Naive B cell (primary cell): Measurements from ENCODE around the gene BTLA. TPM values are rescaled to one million over a fixed set of nuclear protein-coding genes. Genes with fewer than 3 reads are reported as not detected.
"Not testable (repeated sequence)": the region's sequence is repeated elsewhere in the genome, so short reads cannot be mapped to it uniquely, and the experiment has no call there.

Experiments used
- ATAC-seq, 2 donors: fragments of 150-1000 bp; cut with Tn5 transposase; 2 replicates each; pipeline ENCODE4 v1.10.0; 2021; ENCODE audit warnings: low read depth in 2 of 2, mild to moderate bottlenecking in 2 of 2, moderate library complexity in 2 of 2
- DNase-seq: peaks from one replicate; pipeline ENCODE4 v3.0.0; 2022
- H3K27ac Mint-ChIP-seq, 6 donors: one replicate each; pipeline ENCODE4 v1.8.0; 2020 to 2022; ENCODE audit warnings: mild to moderate bottlenecking in 6 of 6, mixed read lengths in 6 of 6, moderate library complexity in 5 of 6, inconsistent platforms in 2 of 6
- H3K27me3 Mint-ChIP-seq, 3 donors: one replicate each; pipeline ENCODE4 v1.8.0; 2021 to 2022; ENCODE audit warnings: mixed read lengths in 3 of 3, mild to moderate bottlenecking in 1 of 3
- H3K36me3 Mint-ChIP-seq, 2 donors: one replicate each; pipeline ENCODE4 v1.8.0; 2020 to 2022; ENCODE audit warnings: mixed read lengths in 2 of 2, inconsistent platforms in 1 of 2, mild to moderate bottlenecking in 1 of 2
- H3K4me1 Mint-ChIP-seq, 3 donors: one replicate each; pipeline ENCODE4 v1.8.0; 2020 to 2022; ENCODE audit warnings: mixed read lengths in 3 of 3, inconsistent platforms in 1 of 3, mild to moderate bottlenecking in 1 of 3, moderate library complexity in 1 of 3
- H3K4me3 Mint-ChIP-seq, 8 donors: one replicate each; pipeline ENCODE4 v1.8.0; 2020 to 2022; ENCODE audit warnings: mild to moderate bottlenecking in 8 of 8, mixed read lengths in 8 of 8, moderate library complexity in 8 of 8, inconsistent platforms in 2 of 8
- H3K9me3 Mint-ChIP-seq, 7 donors: one replicate each; pipeline ENCODE4 v1.8.0; 2020 to 2022; ENCODE audit warnings: mixed read lengths in 7 of 7, mild to moderate bottlenecking in 5 of 7, inconsistent platforms in 2 of 7, moderate library complexity in 1 of 7
- polyA plus RNA-seq, 6 donors: library from polyadenylated mRNA; unstranded; fragments of 300-500 nt; fragmentation: Illumina TruSeq; gene quantifications; one replicate each; pipeline ENCODE4 v1.2.3, GENCODE V29; 2021; ENCODE audit warnings: low read depth in 6 of 6

The BTLA gene, protein sequence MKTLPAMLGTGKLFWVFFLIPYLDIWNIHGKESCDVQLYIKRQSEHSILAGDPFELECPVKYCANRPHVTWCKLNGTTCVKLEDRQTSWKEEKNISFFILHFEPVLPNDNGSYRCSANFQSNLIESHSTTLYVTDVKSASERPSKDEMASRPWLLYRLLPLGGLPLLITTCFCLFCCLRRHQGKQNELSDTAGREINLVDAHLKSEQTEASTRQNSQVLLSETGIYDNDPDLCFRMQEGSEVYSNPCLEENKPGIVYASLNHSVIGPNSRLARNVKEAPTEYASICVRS
- 100 to 1,000 TPM; 109 to 194 (median 148) TPM for polyA plus RNA-seq

GRCh38 chr3:112498914-112499711, at the start of gene BTLA:
TSS of gene BTLA (minus strand) at chr3:112499472. CDS start at chr3:112499358, 114 bp downstream.
- peak; percentile 71 for DNase-seq
- peaks cover 51 to 65% (median 64%) of the 10 kb centered on the region in 3 donors for H3K4me1 Mint-ChIP-seq
- H3K27ac Mint-ChIP-seq: peak within 1 kb of the TSS; percentile 92 to 99 (median 96)
- ATAC-seq: peak; percentile 76
- peaks cover 0 to 5% (median 0%) of the 10 kb centered on the region in 7 donors for H3K9me3 Mint-ChIP-seq
- H3K4me3 Mint-ChIP-seq: peak within 1 kb of the TSS; percentile 84 to 99 (median 93)
- H3K36me3 Mint-ChIP-seq: peaks cover 33 to 40% of the 10 kb centered on the region in 2 donors
- H3K27me3 Mint-ChIP-seq: no peaks in the 10 kb centered on the region

DNA sequence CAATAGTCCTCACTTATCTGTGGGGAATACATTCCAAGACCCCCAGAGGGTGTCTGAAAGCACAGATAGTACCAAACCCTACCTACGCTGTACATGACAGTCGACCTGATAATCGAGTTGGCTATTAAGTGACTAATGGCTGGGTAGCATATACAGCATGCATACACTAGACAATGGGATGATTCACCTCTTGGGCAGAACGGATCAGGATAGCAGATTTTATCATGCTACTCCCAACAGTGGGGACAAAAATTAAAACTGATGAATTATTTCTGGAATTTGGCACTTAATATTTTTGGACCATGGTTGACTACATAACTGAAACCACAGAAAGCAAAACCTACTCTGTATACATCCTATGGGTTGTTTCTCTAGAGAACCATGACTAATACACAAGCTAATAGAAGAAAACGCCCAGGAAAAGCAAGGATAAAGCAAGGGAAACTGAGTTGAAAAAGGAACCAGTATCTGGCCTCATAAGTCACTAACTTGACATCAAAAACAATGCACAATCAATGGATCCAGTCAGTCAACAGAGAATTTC, 47.0 kb upstream of the BTLA start:
- no peaks in the 10 kb centered on the region for H3K27me3 Mint-ChIP-seq
- no peak for DNase-seq
- no peak overlapping the region for H3K4me3 Mint-ChIP-seq

DNA sequence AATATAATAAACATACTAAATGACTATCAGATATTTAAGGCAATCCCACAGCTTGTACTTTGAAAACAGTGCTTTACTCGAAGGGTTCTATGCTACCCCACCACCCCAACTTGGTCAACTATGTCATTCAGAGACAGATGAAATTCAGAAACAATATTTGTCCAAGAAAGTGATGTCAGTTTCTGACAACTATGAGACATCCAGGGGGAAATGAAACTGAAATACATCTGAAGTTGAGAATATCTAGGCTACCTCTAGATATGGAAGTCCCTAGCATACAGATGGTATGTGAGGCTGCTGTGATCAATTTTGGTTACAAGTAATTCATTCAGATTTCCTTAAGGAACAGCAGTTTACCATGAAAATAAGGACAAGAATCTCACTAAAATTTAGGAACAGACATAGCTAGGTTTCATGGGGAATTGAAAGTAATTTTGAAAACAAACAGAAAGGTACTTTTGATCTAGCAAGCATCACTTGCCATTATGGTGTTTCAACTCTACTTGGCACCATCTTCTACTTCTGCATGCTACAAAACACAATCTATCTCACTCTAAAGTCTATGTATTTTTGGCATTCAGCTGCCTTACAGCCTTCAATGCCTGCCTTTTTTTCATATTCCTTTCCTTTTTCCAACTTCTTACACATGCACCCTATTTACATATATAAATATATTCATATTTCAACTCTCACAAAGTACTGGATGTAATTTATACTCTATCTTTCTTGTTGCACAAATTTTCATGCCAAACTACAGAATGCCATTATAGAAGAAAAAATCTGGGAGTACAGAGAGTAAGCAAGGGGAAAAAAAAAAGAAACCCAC, 40.8 kb upstream of the BTLA start:
- H3K9me3 Mint-ChIP-seq: no peaks in the 10 kb centered on the region
- DNase-seq (peak; percentile 44), ATAC-seq (peak; percentile 92 to 96)
- peak overlapping the region; percentile 18 to 92 (median 80) for H3K27ac Mint-ChIP-seq
- peaks cover 17% of the 10 kb centered on the region in 2 donors for H3K36me3 Mint-ChIP-seq
- H3K4me1 Mint-ChIP-seq: peaks cover 22 to 26% (median 24%) of the 10 kb centered on the region in 3 donors
- H3K27me3 Mint-ChIP-seq: no peaks in the 10 kb centered on the region
- peak overlapping the region in 3 of 8 donors; percentile 25 to 75 (median 57) for H3K4me3 Mint-ChIP-seq

More for the DNA sequence above, 47.0 kb upstream of the BTLA start:
- Mint-ChIP-seq H3K9me3 (no peaks in the 10 kb centered on the region), H3K36me3 (peaks cover 10 to 29% of the 10 kb centered on the region in 2 donors), H3K27ac (peak overlapping the region in 3 of 6 donors; percentile 16 to 53 (median 40)), H3K4me1 (peaks cover 4 to 10% (median 9%) of the 10 kb centered on the region in 3 donors)
- no peak for ATAC-seq

DNA sequence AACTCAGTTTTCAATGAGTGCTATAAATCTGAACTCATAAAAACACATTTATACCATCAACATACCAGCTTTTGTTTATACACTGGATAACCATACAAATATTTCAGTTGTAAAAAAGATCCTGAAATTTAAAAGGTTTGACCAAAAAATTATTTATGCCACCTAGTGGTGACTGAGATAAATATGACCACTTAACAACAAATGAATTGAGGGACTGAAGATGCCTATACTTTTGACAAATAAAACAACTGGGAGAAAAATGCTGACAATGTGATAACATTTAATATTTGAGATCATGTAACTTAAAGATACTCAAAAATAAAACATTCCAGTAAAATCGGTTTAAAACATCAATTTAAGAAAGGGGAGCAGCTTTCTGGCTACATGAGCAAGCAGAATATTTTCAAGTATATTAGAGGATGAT, 32.1 kb upstream of the BTLA start:
- Mint-ChIP-seq H3K9me3 (no peaks in the 10 kb centered on the region), H3K27ac (peak overlapping the region in 4 of 6 donors; percentile 15 to 59 (median 38)), H3K27me3 (no peaks in the 10 kb centered on the region), H3K4me1 (peaks cover 0 to 5% (median 2%) of the 10 kb centered on the region in 3 donors), H3K4me3 (no peak overlapping the region), H3K36me3 (peaks cover 20 to 22% of the 10 kb centered on the region in 2 donors)
- ATAC-seq: no peak
- DNase-seq: peak; percentile 20

GRCh38 chr3:112530573-112530972, 31.3 kb upstream of the BTLA start:
- H3K27me3 Mint-ChIP-seq: no peaks in the 10 kb centered on the region
- peaks cover 15 to 20% of the 10 kb centered on the region in 2 donors for H3K36me3 Mint-ChIP-seq
- no peak overlapping the region for H3K4me3 Mint-ChIP-seq
- peaks cover 0 to 5% (median 2%) of the 10 kb centered on the region in 3 donors for H3K4me1 Mint-ChIP-seq
- no peak overlapping the region for H3K27ac Mint-ChIP-seq
- no peak for ATAC-seq
- no peaks in the 10 kb centered on the region for H3K9me3 Mint-ChIP-seq
- DNase-seq: no peak

DNA sequence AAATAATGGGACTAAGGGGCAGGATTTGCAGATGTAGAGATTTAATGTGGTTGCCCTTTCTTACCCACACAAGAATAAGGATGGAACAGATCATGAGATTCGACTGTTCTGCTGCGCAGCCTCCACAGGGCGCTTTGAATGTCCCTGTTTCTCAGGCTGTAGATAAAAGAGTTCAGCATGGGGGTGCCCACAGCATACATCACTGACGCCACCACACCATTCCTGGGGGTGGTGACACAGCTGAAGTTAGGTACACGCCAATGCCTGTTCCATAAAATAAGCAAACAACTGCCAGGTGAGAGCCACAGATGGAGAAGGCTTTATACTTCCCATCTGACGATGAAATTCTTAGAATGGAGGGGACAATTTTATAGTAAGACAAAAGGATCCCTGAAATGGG, 24.9 kb upstream of the BTLA start:
- not testable (repeated sequence) for H3K9me3 Mint-ChIP-seq, H3K4me3 Mint-ChIP-seq, H3K36me3 Mint-ChIP-seq, ATAC-seq, DNase-seq, H3K27me3 Mint-ChIP-seq
- peaks cover 13 to 16% (median 16%) of the 10 kb centered on the region in 3 donors for H3K4me1 Mint-ChIP-seq
- peak overlapping the region; percentile 15 to 79 (median 51) for H3K27ac Mint-ChIP-seq

- Mint-ChIP-seq H3K4me3 (peak overlapping the region; percentile 11 to 83 (median 49)), H3K4me1 (peaks cover 32 to 46% (median 35%) of the 10 kb centered on the region in 3 donors)
- ATAC-seq: peak; percentile 85 to 88
Observed at GRCh38 chr3:112519424-112520001, 20.2 kb upstream of the BTLA start.

DNA sequence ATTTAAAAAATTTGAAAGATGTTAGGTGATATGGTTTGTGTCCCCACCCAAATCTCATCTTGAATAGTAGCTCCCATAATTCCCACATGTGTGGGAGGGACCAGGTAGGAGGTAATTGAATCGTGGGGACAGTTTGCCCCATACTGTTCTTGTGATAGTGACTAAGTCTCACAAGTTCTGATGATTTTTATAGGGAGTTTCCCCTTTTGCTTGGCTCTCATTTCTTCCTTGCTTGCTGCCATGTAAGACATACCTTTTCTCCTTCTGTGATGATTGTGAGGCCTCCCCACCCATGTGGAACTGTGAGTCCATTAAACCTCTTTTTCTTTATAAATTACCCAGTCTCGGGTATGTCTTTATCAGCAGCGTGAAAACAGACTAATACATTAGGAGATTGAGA, 19.7 kb upstream of the BTLA start:
- H3K36me3 Mint-ChIP-seq, H3K27me3 Mint-ChIP-seq, DNase-seq: not testable (repeated sequence)
- Mint-ChIP-seq H3K9me3 (peaks cover 0 to 11% (median 6%) of the 10 kb centered on the region in 7 donors), H3K4me1 (peaks cover 32 to 52% (median 39%) of the 10 kb centered on the region in 3 donors), H3K4me3 (peak overlapping the region; percentile 11 to 83 (median 49)), H3K27ac (peak overlapping the region; percentile 66 to 96 (median 92))
- peak; percentile 53 to 62 for ATAC-seq

More at GRCh38 chr3:112519424-112520001, 20.2 kb upstream of the BTLA start:
- H3K9me3 Mint-ChIP-seq: peaks cover 0 to 11% (median 6%) of the 10 kb centered on the region in 7 donors
- H3K36me3 Mint-ChIP-seq: peaks cover 0 to 7% of the 10 kb centered on the region in 2 donors
- no peaks in the 10 kb centered on the region for H3K27me3 Mint-ChIP-seq
- DNase-seq: peak; percentile 64
- H3K27ac Mint-ChIP-seq: peak overlapping the region; percentile 66 to 96 (median 92)

DNA sequence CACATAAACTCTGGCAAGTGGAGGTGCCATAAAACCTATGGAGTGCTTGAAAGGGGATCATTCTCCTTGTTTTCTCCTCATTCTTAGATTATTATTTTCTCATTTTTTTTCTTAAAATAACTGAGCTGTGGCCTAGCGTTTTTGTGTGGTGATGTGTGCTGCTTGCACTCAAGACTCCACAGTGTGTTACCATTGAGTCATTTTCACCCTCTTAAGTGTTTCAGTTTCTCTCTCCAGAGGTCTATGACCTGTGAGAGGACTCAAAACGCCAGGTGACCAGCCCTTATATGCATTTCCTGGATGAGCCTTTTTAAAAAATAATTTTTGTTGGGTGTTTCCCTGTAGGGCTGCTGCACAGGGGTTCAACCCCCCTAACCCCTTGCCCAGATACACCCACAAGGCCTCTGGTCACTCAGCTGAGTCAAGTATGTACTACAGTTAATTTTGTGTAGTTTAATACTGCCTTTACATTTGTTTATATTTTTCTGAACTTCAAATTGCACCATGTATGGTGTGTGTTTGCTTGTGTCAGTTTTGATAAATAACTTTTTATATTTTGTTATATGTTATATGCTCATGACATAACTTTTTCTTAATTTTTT, 15.4 kb upstream of the BTLA start:
- DNase-seq (no peak), ATAC-seq (peak; percentile 41 to 51)
- Mint-ChIP-seq H3K36me3 (peaks cover 6 to 7% of the 10 kb centered on the region in 2 donors), H3K27me3 (no peaks in the 10 kb centered on the region), H3K9me3 (peaks cover 0 to 23% (median 12%) of the 10 kb centered on the region in 7 donors), H3K4me1 (peaks cover 30 to 57% (median 41%) of the 10 kb centered on the region in 3 donors), H3K27ac (peak overlapping the region in 4 of 6 donors; percentile 4 to 69 (median 40)), H3K4me3 (peak overlapping the region in 6 of 8 donors; percentile 45 to 79 (median 66))

GRCh38 chr3:112512320-112512719, 13.0 kb upstream of the BTLA start:
- no peak for ATAC-seq
- H3K4me1 Mint-ChIP-seq: peaks cover 36 to 64% (median 49%) of the 10 kb centered on the region in 3 donors
- H3K4me3 Mint-ChIP-seq: no peak overlapping the region

DNA sequence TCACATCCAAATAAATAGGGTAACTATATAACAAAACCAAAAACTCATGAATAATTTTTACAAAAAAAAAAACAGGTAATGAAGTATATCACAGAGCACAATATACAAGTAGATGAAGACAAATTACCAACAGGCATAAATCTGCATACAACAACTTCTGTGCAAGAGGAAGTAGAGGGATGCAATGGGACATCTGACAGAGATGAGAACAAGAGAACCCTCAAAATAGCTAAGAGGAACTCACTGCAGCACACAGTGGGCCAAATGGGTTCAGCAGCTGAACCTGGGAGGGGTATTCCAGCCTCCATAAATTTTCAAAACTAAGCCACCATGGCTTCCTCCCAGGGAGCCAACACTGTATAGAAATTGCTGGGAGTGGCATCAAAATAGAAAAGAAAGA, 9.6 kb upstream of the BTLA start:
- Mint-ChIP-seq H3K27me3 (no peaks in the 10 kb centered on the region), H3K4me1 (peaks cover 58 to 68% (median 65%) of the 10 kb centered on the region in 3 donors), H3K36me3 (peaks cover 6 to 7% of the 10 kb centered on the region in 2 donors), H3K4me3 (peak overlapping the region; percentile 13 to 87 (median 76)), H3K27ac (peak overlapping the region; percentile 88 to 98 (median 94)), H3K9me3 (peaks cover 0 to 14% (median 8%) of the 10 kb centered on the region in 7 donors)
- ATAC-seq (peak; percentile 60 to 61), DNase-seq (no peak)

More at GRCh38 chr3:112512320-112512719, 13.0 kb upstream of the BTLA start:
- H3K36me3 Mint-ChIP-seq: peaks cover 6 to 7% of the 10 kb centered on the region in 2 donors
- peaks cover 0 to 16% (median 7%) of the 10 kb centered on the region in 7 donors for H3K9me3 Mint-ChIP-seq
- H3K27me3 Mint-ChIP-seq: no peaks in the 10 kb centered on the region
- H3K27ac Mint-ChIP-seq: no peak overlapping the region
- no peak for DNase-seq
